Neuron (in vitro differentiated cells): Measurements from ENCODE around the gene AK9.
"Not testable (repeated sequence)": the region's sequence is repeated elsewhere in the genome, so short reads cannot be mapped to it uniquely, and the experiment has no call there.

Source experiments
- H2AFZ ChIP-seq: one replicate; pipeline ENCODE4 v1.6.1; 2013; ENCODE audit warnings: low read depth, mild to moderate bottlenecking, inconsistent platforms, low read length, moderate library complexity
- H3K27me3 ChIP-seq: one replicate; pipeline ENCODE4 v1.6.1; 2013; ENCODE audit warnings: low read length; ENCODE audit not compliant: insufficient read depth
- H3K36me3 ChIP-seq: one replicate; pipeline ENCODE4 v1.6.1; 2013; ENCODE audit warnings: low read length; ENCODE audit not compliant: insufficient read depth
- H3K4me1 ChIP-seq: one replicate; pipeline ENCODE4 v1.6.1; 2013; ENCODE audit warnings: low read length; ENCODE audit not compliant: insufficient read depth
- H3K4me3 ChIP-seq: 2 replicates; pipeline ENCODE4 v1.5.1; 2013; ENCODE audit warnings: mild to moderate bottlenecking, low read length, moderate library complexity
- H3K9me3 ChIP-seq: one replicate; pipeline ENCODE4 v1.6.1; 2013; ENCODE audit warnings: low read length

The AK9 gene

GRCh38 chr6:109686566-109687265, 4.3 kb downstream of the AK9 start:
- no peaks in the 10 kb centered on the region for H3K27me3 ChIP-seq
- no peaks in the 10 kb centered on the region for H3K9me3 ChIP-seq
- H3K4me1 ChIP-seq, result peaks cover 4% of the 10 kb centered on the region
- no peaks in the 10 kb centered on the region for H3K36me3 ChIP-seq
- H2AFZ ChIP-seq, result no peak overlapping the region
- no peak overlapping the region for H3K4me3 ChIP-seq

GRCh38 chr6:109678661-109679505, 12.1 kb downstream of the AK9 start:
- H3K27me3 ChIP-seq, H3K4me3 ChIP-seq, H3K4me1 ChIP-seq, H3K36me3 ChIP-seq, H2AFZ ChIP-seq, H3K9me3 ChIP-seq: not testable (repeated sequence)

GRCh38 chr6:109678240-109678639, 12.8 kb downstream of the AK9 start:
- Histone ChIP-seq H2AFZ (no peak overlapping the region), H3K4me1 (no peaks in the 10 kb centered on the region), H3K27me3 (no peaks in the 10 kb centered on the region), H3K4me3 (no peak overlapping the region), H3K36me3 (no peaks in the 10 kb centered on the region), H3K9me3 (no peaks in the 10 kb centered on the region)

GRCh38 chr6:109676724-109677123, 14.3 kb downstream of the AK9 start:
- Histone ChIP-seq H3K4me1 (no peaks in the 10 kb centered on the region), H3K27me3 (no peaks in the 10 kb centered on the region), H3K4me3 (no peak overlapping the region)

GRCh38 chr6:109672839-109673238, 18.2 kb downstream of the AK9 start:
- no peak overlapping the region for H2AFZ ChIP-seq
- no peaks in the 10 kb centered on the region for H3K4me1 ChIP-seq
- no peaks in the 10 kb centered on the region for H3K27me3 ChIP-seq

More at GRCh38 chr6:109676724-109677123, 14.3 kb downstream of the AK9 start:
- Histone ChIP-seq H3K9me3 (no peaks in the 10 kb centered on the region), H2AFZ (no peak overlapping the region), H3K36me3 (no peaks in the 10 kb centered on the region)

GRCh38 chr6:109672175-109672574, 18.8 kb downstream of the AK9 start:
- no peaks in the 10 kb centered on the region for H3K27me3 ChIP-seq
- H3K36me3 ChIP-seq, result no peaks in the 10 kb centered on the region
- H3K9me3 ChIP-seq, result no peaks in the 10 kb centered on the region
- no peaks in the 10 kb centered on the region for H3K4me1 ChIP-seq
- H3K4me3 ChIP-seq, result no peak overlapping the region
- no peak overlapping the region for H2AFZ ChIP-seq

More at GRCh38 chr6:109672839-109673238, 18.2 kb downstream of the AK9 start:
- Histone ChIP-seq H3K36me3 (no peaks in the 10 kb centered on the region), H3K4me3 (no peak overlapping the region), H3K9me3 (no peaks in the 10 kb centered on the region)

GRCh38 chr6:109671733-109672132, 19.3 kb downstream of the AK9 start:
- Histone ChIP-seq H3K4me3 (no peak overlapping the region), H3K4me1 (no peaks in the 10 kb centered on the region), H2AFZ (no peak overlapping the region), H3K27me3 (no peaks in the 10 kb centered on the region), H3K9me3 (no peaks in the 10 kb centered on the region), H3K36me3 (no peaks in the 10 kb centered on the region)

GRCh38 chr6:109669811-109670210, 21.2 kb downstream of the AK9 start:
- H2AFZ ChIP-seq, result no peak overlapping the region

GRCh38 chr6:109662192-109662591, 28.8 kb downstream of the AK9 start:
- H3K4me3 ChIP-seq, result no peak overlapping the region
- H3K27me3 ChIP-seq, result no peaks in the 10 kb centered on the region
- H3K4me1 ChIP-seq, result no peaks in the 10 kb centered on the region
- H2AFZ ChIP-seq, result no peak overlapping the region
- no peaks in the 10 kb centered on the region for H3K9me3 ChIP-seq
- H3K36me3 ChIP-seq, result no peaks in the 10 kb centered on the region

More at GRCh38 chr6:109669811-109670210, 21.2 kb downstream of the AK9 start:
- Histone ChIP-seq H3K4me1 (no peaks in the 10 kb centered on the region), H3K9me3 (no peaks in the 10 kb centered on the region), H3K27me3 (no peaks in the 10 kb centered on the region), H3K4me3 (no peak overlapping the region), H3K36me3 (no peaks in the 10 kb centered on the region)

- H3K27me3 ChIP-seq, result no peaks in the 10 kb centered on the region
- H3K4me1 ChIP-seq, result no peaks in the 10 kb centered on the region
- no peak overlapping the region for H3K4me3 ChIP-seq
- H3K36me3 ChIP-seq, result no peaks in the 10 kb centered on the region
- no peaks in the 10 kb centered on the region for H3K9me3 ChIP-seq
- no peak overlapping the region for H2AFZ ChIP-seq
Measured at GRCh38 chr6:109660526-109661320, 30.3 kb downstream of the AK9 start.

GRCh38 chr6:109655761-109656262, 35.2 kb downstream of the AK9 start:
- Histone ChIP-seq H2AFZ (no peak overlapping the region), H3K4me1 (no peaks in the 10 kb centered on the region), H3K27me3 (no peaks in the 10 kb centered on the region), H3K9me3 (no peaks in the 10 kb centered on the region), H3K36me3 (no peaks in the 10 kb centered on the region), H3K4me3 (no peak overlapping the region)

GRCh38 chr6:109653264-109653663, 37.7 kb downstream of the AK9 start:
- H2AFZ ChIP-seq, result no peak overlapping the region
- H3K36me3 ChIP-seq, result no peaks in the 10 kb centered on the region
- no peaks in the 10 kb centered on the region for H3K4me1 ChIP-seq
- H3K9me3 ChIP-seq, result no peaks in the 10 kb centered on the region
- no peaks in the 10 kb centered on the region for H3K27me3 ChIP-seq
- H3K4me3 ChIP-seq, result no peak overlapping the region

GRCh38 chr6:109644131-109644530, 46.9 kb downstream of the AK9 start:
- Histone ChIP-seq H3K27me3 (no peaks in the 10 kb centered on the region), H3K4me1 (no peaks in the 10 kb centered on the region), H3K36me3 (no peaks in the 10 kb centered on the region), H3K4me3 (no peak overlapping the region), H2AFZ (no peak overlapping the region), H3K9me3 (peaks cover 8% of the 10 kb centered on the region)
